HL-60/S4 treated with retinoic acid at 250 ng/mL for 4 days and 3 days (cell line): Measurements from ENCODE around the gene PROZ.

Experiments
- in situ Hi-C: fragments of 300-500 bp; cut with MboI; formaldehyde crosslinking; loops from 2 replicates; pipeline ENCODE4 v1.7.0; 2022; ENCODE audit warnings: low sequenced_read_pairs

The PROZ gene

DNA sequence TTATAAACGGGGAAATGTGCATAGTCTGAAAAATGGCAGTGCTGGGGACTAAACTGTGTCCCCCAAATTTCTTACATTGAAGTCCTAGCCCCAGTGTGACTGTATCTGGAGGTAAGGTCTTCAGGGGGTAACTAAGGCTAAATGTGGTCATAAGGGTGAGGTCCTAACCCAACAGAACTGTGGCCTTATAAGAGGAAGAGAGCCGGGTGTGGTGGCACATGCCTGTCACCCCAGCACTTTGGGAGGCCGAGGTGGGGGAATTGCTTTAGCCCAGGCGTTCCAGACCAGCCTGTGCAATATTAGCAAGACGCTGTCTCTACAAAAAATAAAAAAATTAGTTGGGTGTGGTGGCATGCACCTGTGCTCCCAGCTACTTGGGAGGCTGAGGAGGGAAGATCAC is 17.8 kb downstream of the PROZ start:
- in situ Hi-C loops: no loop called here

DNA sequence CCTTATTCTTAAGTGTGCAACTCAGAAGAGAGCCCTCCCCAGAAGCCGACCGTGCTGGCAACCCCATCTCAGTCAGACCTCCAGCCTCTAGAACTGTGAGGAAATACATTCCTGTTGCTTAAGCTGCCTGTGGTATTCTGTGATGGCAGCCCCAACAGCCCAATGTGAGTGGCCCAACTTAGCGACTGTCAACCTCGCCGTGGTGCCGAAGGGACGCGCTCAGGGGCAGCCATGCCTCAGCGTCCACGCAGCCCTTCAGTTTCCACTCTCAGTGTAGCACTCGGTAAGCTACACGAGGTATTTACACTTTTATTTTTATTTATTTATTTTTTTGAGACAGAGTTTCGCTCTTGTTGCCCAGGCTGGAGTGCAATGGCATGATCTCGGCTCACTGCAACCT is 18.4 kb downstream of the PROZ start:
- in situ Hi-C loops: no loop called here

DNA sequence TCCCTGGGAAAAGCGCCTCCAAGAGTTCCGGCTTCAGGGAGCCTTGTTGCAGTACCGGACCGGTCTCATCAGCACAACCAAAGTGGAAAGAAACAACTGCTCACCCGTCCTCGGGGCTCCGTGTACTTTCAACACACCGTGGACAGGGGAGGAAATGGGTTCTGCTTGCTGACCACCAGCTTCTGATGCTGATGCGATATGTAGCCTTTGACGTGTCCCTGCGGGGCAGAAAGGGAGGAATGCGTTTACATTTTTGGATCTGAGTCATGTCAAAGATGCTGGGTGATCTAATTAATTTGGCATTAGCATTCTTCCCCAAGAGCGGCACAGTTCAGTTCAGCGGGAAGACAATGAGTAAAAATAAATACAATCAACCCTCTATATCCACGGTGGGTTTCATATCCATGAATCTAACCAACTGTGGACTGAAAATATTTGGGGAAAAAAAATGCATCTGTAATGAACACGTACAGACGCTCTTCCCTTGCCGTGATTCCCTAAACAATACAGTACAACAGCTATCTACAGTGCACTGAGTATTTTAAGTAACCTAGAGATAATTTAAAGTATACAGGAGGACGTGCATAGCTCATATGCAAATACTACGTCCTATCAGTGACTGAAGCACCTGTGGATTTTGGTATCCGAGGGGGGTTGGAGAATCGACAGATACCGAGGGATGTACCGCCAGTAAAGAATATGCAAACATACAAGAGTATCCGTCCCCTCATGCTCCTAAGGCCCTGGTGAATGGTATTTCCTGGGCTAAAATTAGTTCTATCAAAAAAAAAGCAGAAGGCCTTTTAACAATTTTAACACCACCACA is 19.8 kb downstream of the PROZ start:
- in situ Hi-C loops: no loop called here

DNA sequence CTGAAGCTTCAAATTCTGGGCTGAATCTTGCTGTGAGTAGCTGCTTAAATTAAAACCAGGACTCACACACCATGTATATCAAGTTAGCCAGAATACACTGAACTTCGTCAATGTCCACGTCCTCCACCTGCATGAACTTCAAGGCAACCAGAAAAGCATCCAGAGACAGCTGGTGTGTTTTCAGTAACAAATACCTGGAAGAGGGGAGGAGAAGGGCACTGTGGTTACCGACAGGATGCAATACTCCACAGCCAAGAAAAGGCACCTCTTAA is 20.4 kb downstream of the PROZ start:
- in situ Hi-C loops: no loop called here

DNA sequence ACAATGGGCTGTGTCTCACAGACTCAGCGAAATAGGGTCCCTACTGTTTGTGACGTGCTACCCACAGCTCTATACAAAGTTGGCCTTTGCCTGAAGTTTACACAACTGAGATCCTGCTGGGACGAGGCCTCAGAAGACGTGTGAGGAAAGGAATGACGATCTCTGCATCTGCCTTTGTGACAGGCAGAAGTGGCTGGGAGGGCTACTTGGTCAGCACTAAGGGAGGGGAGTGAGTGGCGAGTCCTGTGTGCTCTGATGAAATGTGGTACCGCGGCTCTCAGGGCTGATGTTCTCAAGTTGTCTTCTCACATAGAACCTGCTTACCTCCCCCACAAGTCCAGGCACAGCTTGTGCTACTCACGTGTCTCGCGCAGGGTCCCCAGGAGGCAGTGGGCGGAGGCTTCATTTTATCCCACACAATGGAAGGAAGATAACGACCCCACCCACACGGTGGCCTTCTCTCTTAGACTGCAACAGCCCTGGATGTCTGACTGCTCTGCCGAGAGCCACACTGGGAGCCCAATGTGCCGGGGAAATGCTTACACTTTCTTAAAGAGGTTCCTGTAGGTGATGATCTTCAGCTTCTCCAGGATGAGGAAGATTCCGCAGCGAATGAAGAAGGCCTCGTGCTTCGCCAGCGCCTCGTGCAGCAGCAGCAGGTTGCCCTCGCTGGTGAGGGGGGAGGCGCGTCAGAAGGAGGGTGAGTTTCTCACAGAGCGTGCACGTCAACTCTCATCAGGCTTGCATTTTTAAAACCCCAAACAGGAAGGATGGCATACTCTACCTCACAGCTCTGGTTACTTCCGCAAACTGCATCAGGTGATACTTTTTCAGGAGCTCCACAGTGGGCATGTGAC is 21.2 kb downstream of the PROZ start:
- in situ Hi-C loops: no loop called here

DNA sequence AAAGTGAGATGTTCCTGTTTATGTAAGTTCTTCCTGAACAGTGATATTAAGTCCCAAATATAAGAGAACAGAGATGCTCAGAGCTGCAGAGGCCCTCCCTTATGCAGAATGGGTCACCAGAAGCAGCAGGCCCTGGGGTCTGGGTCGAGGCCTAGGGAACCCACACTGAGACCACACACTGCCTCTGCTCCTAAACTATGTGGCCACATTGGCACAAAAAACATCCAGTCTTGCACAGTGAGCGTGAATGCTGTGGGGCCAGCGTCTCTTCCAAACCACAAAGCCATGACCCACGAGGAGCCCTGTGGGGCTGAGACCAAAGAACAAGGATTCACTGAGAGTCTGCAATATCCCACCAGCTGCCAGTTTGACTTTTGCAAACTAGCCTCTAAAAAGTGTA is 23.6 kb downstream of the PROZ start:
- in situ Hi-C loops: no loop called here

DNA sequence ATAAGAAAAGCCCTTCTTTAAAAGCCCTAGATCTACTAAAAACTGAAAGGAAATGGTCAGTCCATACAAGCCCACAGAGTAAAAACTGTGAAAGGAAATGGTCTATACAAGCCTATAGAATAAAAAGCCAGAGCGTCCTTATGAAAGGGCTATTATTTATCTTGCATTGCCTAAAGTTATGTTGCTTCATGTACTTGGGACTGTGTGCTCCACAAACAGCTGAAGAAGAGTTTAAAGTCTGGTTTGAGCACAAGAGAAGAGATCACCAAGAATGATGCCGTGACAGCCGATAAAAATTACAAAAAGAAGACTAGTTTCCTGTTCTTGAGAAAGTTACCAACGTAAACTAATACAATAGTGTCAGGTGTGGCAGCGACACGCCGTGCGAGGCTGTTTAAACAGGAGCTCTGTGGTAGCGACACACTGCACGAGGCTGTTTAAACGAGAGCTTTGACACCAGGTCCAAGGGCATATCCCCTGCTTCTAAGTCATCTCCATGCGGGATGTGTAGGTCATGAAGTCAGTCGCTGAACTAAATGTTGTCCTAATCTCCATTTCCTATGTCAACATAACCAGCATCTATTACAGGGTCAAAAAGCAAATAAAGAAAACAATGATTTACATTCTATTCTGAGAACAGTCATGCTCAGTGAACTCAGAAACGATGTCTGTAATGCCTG is 25.1 kb downstream of the PROZ start:
- in situ Hi-C loops: no loop called here

DNA sequence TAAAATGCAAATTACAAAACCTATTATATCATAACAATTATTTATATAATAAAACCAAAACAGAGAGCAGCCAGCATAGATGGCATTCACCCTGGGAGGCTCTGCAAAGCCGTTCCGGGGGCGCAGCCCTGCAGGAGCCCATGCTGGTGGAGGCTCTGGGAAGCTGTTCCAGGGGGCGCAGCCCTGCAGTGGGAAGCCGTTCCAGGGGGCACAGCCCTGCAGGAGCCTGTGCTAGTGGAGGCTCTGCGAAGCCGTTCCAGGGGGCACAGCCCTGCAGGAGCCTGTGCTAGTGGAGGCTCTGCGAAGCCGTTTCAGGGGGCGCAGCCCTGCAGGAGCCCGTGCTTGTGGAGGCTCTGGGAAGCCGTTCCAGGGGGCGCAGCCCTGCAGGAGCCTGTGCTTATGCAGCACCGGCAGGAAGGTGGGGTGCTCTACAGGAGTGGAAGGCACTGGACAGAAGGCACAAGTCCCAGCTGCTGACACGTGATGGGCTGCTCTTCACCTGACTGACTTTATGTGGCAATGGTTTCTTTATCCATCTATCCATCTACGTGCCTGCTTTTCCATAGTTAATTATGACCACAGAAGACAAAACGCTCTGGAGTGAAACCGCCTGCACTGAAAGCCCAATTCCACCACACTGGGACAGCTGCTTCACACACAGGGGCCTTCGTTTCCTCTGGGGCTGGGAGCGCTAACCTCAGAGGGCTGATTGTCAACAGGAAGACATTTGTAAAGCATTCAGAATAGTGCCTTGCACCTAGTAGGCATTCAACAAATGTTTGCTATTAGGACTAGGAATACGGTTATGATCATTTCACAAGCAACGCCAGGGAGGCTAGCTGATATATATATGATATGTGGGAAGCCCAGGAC is 26.4 kb downstream of the PROZ start:
- in situ Hi-C loops: no loop called here

DNA sequence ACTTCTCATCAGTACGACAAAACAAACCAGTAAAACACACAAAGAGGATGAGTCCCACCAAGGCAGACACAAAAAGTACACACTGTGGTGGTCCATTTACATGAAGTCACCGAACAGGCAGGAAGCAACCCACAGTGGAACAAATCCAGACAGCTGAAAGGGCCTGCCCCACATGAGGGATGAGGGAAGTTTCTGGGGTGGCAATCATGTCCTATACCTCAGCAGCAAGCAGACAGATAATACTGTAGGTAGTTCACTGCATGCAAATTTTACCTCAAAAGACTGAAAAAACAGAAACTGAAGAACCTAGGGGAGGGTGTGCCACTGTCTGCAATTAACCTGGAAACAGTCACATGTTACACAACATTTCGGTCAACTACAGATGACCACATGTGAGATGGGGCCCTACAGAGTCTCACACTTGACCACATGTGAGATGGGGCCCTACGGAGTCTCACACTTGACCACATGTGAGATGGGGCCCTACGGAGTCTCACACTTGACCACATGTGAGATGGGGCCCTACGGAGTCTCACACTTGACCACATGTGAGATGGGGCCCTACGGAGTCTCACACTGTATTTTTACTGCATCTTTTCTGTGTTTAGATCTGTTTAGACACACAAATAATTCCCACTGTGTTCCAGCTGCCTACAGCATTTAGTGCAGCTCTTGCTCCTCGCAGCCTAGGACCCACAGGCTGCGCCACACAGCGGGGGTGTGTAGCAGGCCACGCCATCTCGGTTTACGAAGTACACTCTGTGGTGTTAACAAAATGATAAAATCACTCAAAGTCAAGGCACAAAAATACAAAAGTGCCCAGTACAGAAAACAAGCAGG is 27.8 kb downstream of the PROZ start:
- in situ Hi-C loops: no loop called here

DNA sequence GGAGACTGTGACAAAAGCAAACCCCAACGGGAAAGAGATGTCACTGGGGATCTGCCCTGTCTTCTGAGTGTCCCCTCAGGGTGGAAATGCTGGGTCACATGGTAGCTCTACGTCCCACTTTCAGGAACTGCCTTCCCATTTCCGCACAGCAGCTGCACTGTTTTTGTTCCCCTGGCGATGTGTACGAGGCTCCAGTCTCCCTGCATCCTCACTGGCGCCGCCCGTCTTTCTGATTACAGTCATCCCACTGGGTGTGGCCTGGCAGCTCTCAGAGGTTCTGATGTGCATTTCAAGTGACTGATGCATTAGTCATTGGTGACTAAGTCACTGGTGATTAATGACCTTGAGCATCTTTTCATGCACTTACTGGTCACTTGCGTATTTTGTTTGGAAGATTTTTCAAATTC is 28.8 kb downstream of the PROZ start:
- in situ Hi-C loops: no loop called here

DNA sequence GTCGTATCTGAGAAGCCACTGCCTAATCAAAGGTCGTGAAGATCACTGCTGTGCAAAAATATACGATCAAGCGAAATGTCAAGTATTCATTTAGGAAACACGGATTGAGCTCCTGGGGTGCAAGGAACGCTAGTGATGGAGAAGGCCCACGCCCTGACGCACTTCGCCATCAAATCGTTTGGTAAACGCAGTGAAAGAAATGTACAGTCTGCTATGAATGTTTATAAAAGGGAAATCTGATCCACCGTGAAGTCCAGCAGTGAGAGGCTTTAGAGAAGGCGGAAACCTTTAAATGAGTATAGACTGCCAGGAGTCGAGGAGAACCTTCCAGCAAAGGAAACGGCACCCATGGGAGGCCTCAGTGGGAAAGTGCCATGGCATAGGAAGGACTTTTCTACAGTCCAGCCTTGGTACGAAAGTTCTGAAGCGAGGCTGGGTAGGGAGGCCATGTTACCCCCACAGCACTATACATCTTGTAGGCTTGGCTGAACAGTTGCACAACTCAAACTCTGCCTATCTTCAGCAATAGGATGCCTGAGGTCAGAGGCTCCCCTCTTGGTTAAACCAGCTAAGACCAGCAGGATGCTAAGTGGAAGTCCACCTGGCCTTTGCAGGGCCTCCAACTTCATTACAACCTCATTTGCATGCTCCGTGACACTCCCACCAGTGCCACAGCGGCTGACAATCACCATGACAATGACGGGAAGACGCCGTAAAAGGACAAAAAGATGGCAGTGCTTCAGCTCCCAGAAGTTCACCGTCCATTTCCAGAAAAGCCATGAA is 29.6 kb downstream of the PROZ start:
- in situ Hi-C loops: no loop called here

DNA sequence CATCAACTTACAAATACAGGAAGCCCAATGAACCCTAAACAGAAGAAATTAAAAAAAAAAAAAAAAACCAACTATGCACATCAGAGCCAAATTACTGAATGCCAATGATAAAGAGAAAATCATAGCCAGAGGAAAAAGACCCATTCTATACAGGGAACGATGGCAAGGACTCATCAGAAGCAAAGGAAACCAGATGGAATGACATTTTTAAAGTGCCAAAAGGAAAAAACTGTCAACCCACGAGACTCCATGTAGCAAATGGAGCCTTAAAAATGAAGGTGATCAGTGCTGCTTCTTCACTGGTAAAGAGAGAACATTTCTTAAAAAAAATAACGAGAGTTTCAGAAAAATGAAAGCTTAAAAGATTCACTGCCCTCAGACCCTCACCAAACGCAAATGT is 31.7 kb downstream of the PROZ start:
- in situ Hi-C loops: no loop called here

DNA sequence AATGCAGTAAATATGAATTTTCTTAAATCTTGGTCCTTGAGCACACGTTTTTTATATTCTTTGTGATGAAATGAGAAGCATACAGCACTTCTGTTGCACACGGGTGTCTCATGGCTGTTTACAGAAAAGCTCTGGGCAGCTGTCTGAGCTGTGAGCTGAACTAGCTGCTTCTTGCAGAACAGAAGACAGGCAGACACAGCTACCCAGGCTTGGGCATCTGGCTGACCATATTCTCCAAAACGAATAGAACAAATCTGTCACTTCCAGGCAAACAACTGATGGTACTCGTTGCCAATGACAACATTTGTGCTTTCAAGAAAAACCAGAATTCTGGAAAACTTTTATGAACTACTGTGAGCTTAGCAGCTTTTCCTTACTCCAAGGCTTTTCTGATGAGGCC is 33.8 kb downstream of the PROZ start:
- in situ Hi-C loops: no loop called here

DNA sequence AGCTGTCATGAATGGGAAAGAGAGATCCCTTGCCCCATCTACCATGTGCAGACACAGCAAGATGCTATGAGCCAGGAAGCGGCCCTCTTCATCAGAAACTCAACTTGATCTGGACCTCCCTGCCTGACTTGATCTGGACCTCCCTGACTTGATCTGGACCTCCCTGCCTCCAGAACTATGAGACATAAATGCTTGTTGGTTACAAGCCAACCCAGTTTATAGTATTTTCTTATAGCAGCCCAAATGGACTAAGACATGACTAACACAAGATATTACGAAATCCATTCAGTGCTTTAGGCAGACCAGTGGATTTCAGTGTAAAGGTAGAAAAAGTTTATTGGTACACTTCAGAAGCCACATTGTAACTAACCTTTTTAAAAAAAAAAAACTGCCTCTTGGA is 34.5 kb downstream of the PROZ start:
- in situ Hi-C loops: no loop called here

DNA sequence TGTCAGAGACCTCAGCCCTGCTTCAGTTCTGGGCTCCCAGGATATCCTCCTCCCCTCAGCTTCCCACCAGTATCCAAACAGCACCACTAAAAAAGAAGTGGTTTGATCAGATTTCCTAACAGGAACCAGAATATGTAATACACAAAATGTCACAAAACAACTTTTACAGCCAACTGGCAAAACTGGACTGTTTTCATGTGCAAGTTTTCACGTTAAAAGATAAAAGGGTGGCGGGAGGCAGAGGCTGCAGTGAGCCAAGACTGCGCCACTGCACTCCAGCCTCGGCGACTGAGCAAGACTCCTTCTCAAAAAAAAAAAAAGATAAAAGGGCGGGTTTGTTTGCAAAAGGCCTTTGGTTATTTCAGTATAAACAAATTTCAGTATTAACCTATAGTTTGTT is 36.9 kb downstream of the PROZ start:
- in situ Hi-C loops: no loop called here

DNA sequence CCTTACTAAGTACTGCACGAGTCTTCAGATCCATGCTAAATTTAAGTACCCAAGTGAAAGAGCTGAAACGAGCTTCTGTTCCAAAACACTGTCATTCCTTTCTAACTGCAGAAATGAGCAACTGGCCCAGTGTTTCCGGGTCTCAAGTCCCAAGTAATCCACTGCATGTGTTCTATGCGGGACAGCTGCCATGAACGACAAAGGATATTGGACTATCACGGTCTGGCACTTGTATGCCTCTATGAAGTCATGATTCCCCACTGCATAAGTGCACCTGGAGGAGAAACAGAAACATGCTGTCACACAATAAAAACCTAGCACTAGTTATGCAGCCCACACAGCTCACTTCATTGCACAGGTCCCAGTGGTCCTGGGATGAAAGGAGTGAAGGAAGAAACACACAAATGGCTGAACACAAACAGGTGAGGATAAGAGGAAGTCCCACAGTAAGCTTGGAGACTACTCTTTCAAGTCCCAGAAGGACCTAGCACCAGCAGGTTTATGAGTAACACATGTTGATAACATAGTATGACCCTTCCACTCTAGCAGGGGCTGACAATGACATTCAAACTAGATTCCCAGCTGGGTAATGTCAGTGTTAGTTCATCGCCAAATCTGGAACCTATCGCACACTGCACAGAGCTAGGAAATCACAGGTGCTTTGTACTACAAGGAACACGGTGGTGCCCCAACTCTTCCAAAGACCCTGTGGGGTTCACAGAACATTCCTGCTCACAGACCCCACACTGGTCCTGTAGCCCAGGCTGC is 38.7 kb downstream of the PROZ start:
- in situ Hi-C loops: no loop called here

DNA sequence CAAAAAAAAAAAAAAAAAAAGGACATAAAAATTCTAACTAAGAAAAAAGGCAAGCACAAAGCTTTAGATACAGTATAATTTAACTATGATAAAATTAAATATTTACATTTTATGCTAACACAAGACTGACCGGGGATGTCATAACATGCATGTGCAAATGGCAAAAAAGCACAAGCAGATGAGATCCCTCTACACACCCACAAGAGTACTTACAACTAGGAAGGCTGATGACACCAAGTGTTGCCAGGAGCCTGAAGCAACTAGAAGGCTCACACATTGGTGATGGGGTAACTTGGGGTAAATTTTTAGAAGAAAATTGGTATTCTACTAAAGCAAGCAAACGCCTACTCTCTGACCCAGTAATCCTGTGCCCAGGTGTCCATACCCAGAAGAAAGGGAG is 43.4 kb downstream of the PROZ start:
- in situ Hi-C loops: no loop called here

DNA sequence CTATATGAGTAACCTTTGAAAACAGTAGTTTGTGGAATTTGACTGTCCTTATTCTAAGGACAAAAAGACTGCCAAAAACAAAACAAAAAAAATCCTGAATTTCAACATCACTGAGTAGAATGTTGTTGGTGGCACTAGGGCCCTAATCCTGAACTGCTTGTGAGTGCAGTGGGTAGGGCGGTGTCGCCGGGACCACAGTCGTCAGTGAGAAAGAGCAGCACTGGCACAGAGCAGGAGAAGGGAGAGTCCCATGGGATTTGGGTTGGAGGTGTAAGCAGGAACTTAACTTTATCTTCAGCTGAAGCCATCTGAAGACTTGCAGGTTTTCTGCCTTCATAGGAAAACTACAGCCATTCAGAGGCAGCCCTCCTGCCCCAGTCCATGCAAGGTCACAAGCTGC is 44.5 kb downstream of the PROZ start:
- in situ Hi-C loops: no loop called here
